ENCODE data around the gene KRABD2.

KRABD2 gene

GRCh38 chr17:8362651-8363332 lies 13.7 kb downstream of the KRABD2 start:
- no peak overlapping the region for H2BK5ac ChIP-seq (ENCODE audit: insufficient read length, low read length)
- no peak for DNase-seq
- TF ChIP-seq, protein P1, sequence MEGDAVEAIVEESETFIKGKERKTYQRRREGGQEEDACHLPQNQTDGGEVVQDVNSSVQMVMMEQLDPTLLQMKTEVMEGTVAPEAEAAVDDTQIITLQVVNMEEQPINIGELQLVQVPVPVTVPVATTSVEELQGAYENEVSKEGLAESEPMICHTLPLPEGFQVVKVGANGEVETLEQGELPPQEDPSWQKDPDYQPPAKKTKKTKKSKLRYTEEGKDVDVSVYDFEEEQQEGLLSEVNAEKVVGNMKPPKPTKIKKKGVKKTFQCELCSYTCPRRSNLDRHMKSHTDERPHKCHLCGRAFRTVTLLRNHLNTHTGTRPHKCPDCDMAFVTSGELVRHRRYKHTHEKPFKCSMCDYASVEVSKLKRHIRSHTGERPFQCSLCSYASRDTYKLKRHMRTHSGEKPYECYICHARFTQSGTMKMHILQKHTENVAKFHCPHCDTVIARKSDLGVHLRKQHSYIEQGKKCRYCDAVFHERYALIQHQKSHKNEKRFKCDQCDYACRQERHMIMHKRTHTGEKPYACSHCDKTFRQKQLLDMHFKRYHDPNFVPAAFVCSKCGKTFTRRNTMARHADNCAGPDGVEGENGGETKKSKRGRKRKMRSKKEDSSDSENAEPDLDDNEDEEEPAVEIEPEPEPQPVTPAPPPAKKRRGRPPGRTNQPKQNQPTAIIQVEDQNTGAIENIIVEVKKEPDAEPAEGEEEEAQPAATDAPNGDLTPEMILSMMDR (conservative IDR thresholded peaks at IDR 0.05) = no peak

More at GRCh38 chr17:8362651-8363332, 13.7 kb downstream of the KRABD2 start:
- Mint-ChIP-seq H3K27ac (0 out of 7 replicates have a peak overlapping the region, but pooled peaks of 1 of the 3 experiments have one; percentile 8), H3K9me3 (no peaks in the 10 kb centered on the region), H3K27me3 (ENCODE audit: low read depth) (no peaks in the 10 kb centered on the region), H3K36me3 (ENCODE audit: insufficient read depth in 1 of 3, low read depth in 3 of 3) (peaks cover 0 to 9% (median 2%) of the 10 kb centered on the region in 3 experiments; a peak in 3 of 7 replicates), H3K4me1 (peaks cover 23 to 26% of the 10 kb centered on the region in 2 experiments), H3K4me3 (no peak overlapping the region)
- Histone ChIP-seq H2AFZ (ENCODE audit: low read length) (no peak overlapping the region), H3K9me3 (ENCODE audit: control insufficient read depth, low read depth, low read length) (no peaks in the 10 kb centered on the region), H2BK15ac (ENCODE audit: low read depth, low read length) (no peak overlapping the region), H3K27ac (ENCODE audit: insufficient read length, low read depth, low read length) (no peak overlapping the region), H2BK12ac (ENCODE audit: insufficient read length, low read depth, low read length) (no peak overlapping the region), H3K56ac (ENCODE audit: insufficient read length, low read depth, low read length) (no peak overlapping the region), H4K8ac (replicated peaks; ENCODE audit: insufficient read length, low read depth, low read length) (no peak overlapping the region), H3K9ac (ENCODE audit: extremely low read depth, insufficient read length, low read length) (no peak overlapping the region), H4K20me1 (ENCODE audit: control insufficient read depth, insufficient read depth, insufficient read length) (no peaks in the 10 kb centered on the region), H4K91ac (ENCODE audit: insufficient read length, low read depth, low read length) (no peak overlapping the region), H4K5ac (ENCODE audit: insufficient read length, low read depth, low read length) (no peak overlapping the region), H2AK5ac (ENCODE audit: insufficient read length, low read length) (no peak overlapping the region), H2BK20ac (ENCODE audit: low read depth, low read length, poor library complexity, severe bottlenecking) (no peak overlapping the region), H2BK120ac (ENCODE audit: low read depth, low read length, poor library complexity, severe bottlenecking) (no peak overlapping the region), H3T11ph (ENCODE audit: low read length) (no peak overlapping the region), H3K27me3 (ENCODE audit: insufficient read depth, low read length) (no peaks in the 10 kb centered on the region), H3K4me1 (ENCODE audit: insufficient read depth, low read length) (peaks cover 16% of the 10 kb centered on the region; the same call in 1 of the 2 replicates), H3K14ac (ENCODE audit: insufficient read depth, low read length) (no peak overlapping the region), H3K23ac (ENCODE audit: insufficient read length, low read depth, low read length) (no peak overlapping the region), H3K4me2 (ENCODE audit: insufficient read depth, insufficient read length, low read length) (no peak overlapping the region), H3K18ac (ENCODE audit: insufficient read length, low read depth, low read length) (no peak overlapping the region), H3K23me2 (ENCODE audit: insufficient read length, low read depth, low read length, poor library complexity, severe bottlenecking) (no peaks in the 10 kb centered on the region), H3K79me1 (ENCODE audit: insufficient read depth, low read depth, low read length, poor library complexity, severe bottlenecking) (no peaks in the 10 kb centered on the region), H3K4ac (ENCODE audit: low read depth, low read length) (no peak overlapping the region), H3K79me2 (ENCODE audit: insufficient read depth, low read length) (no peaks in the 10 kb centered on the region)
- WGBS (ENCODE audit: extremely low coverage, insufficient read length, low lambda C conversion rate) = no CpG with 5 or more reads among the region's 4 CpGs

Measured in H9 (cell line).